ENCODE data around the gene POLN. TPM values are rescaled to one million over a fixed set of nuclear protein-coding genes. Genes with fewer than 3 reads are reported as not detected.

Gene POLN
- total and polyA plus RNA-seq, 11 donors: 0.38 to 4.5 (median 1.9) TPM

GRCh38 chr4:2047031-2047660, 194.8 kb downstream of the POLN start:
- peaks cover 16 to 60% (median 28%) of the 10 kb centered on the region in 9 donors for H3K27me3 ChIP-seq
- peak in 1 of 5 donors; percentile 17 for DNase-seq

GRCh38 chr4:2046031-2046961, 195.6 kb downstream of the POLN start:
- ATAC-seq: no peak
- no peak overlapping the region for H3K27ac ChIP-seq
- no peaks in the 10 kb centered on the region for H3K36me3 ChIP-seq
- H3K4me1 ChIP-seq: peaks cover 0 to 17% (median 7%) of the 10 kb centered on the region in 12 donors
- H3K27me3 ChIP-seq: peaks cover 19 to 60% (median 33%) of the 10 kb centered on the region in 9 donors
- 62 to 71% (median 68%) methylated on average over 14 to 28 of the region's 28 CpGs for WGBS, 4 donors
- no peak for DNase-seq
- H3K4me3 ChIP-seq: no peak overlapping the region
- peaks cover 0 to 5% (median 0%) of the 10 kb centered on the region in 12 donors for H3K9me3 ChIP-seq
- intact Hi-C loops (cut with DNase I): no loop called here
- TF ChIP-seq CTCF (IDR thresholded peaks at IDR 0.05): no peak
- TF ChIP-seq POLR2A (IDR thresholded peaks at IDR 0.05): no peak

More at GRCh38 chr4:2047031-2047660, 194.8 kb downstream of the POLN start:
- intact Hi-C loops (cut with DNase I): no loop called here
- H3K27ac ChIP-seq: no peak overlapping the region
- 40 to 63% (median 41%) methylated on average over 14 to 57 of the region's 57 CpGs for WGBS, 4 donors
- no peaks in the 10 kb centered on the region for H3K36me3 ChIP-seq
- H3K4me3 ChIP-seq: no peak overlapping the region
- peaks cover 0 to 9% (median 2%) of the 10 kb centered on the region in 12 donors for H3K4me1 ChIP-seq
- ATAC-seq: no peak
- H3K9me3 ChIP-seq: peaks cover 0 to 5% (median 0%) of the 10 kb centered on the region in 12 donors
- no peak for TF ChIP-seq CTCF (IDR thresholded peaks at IDR 0.05)
- TF ChIP-seq POLR2A (IDR thresholded peaks at IDR 0.05): no peak

- intact Hi-C loops (cut with DNase I): no loop called here
- ATAC-seq: no peak
- peaks cover 26 to 63% (median 40%) of the 10 kb centered on the region in 9 donors for H3K27me3 ChIP-seq
- no peak for TF ChIP-seq POLR2A (IDR thresholded peaks at IDR 0.05)
- no peak for TF ChIP-seq CTCF (IDR thresholded peaks at IDR 0.05)
- no peak overlapping the region for H3K27ac ChIP-seq
- H3K9me3 ChIP-seq: peaks cover 0 to 5% (median 0%) of the 10 kb centered on the region in 12 donors
- H3K36me3 ChIP-seq: no peaks in the 10 kb centered on the region
- H3K4me3 ChIP-seq: no peak overlapping the region
- no peak for DNase-seq
- 78 to 83% (median 79%) methylated on average over 11 of the region's 11 CpGs for WGBS, 4 donors
- peaks cover 0 to 25% (median 13%) of the 10 kb centered on the region in 12 donors for H3K4me1 ChIP-seq
These were observed 196.4 kb downstream of the POLN start for GRCh38 chr4:2045518-2045951.
